Right lobe of liver (tissue), 6 donors: ENCODE measurements around the gene SLC13A3. TPM values are rescaled to one million over a fixed set of nuclear protein-coding genes. Genes with fewer than 3 reads are reported as not detected.

Experiments used
- ATAC-seq, 4 donors: fragments of 200-7000 bp; cut with Tn5 transposase; one replicate each; pipeline ENCODE4 v1.9.1; 2020; ENCODE audit warnings: mild to moderate bottlenecking in 4 of 4, moderate library complexity in 4 of 4
- DNase-seq, 3 donors: peaks; one replicate each; pipeline ENCODE4 v3.0.0-alpha.2; 2020
- H3K27ac ChIP-seq, 3 donors: fragments of 200-600 bp; one replicate each; pipeline ENCODE4 v1.8.0; 2022
- H3K27me3 ChIP-seq, 2 donors: fragments of 200-600 bp; one replicate each; pipeline ENCODE4 v1.8.0; 2022
- H3K36me3 ChIP-seq, 4 donors: fragments of 200-600 bp; sonication (generic) in 1 of 4; one replicate each; pipeline versions ENCODE4 v1.5.1 to v1.8.0; 2017 to 2022; ENCODE audit warnings: control low read depth in 1 of 4
- H3K4me1 ChIP-seq, 4 donors: fragments of 200-600 bp; sonication (generic) in 1 of 4; one replicate each; pipeline versions ENCODE4 v1.5.1 to v1.8.0; 2017 to 2022; ENCODE audit warnings: control low read depth in 1 of 4
- H3K4me3 ChIP-seq, 3 donors: fragments of 200-600 bp; one replicate each; pipeline ENCODE4 v1.8.0; 2022
- H3K9me3 ChIP-seq, 4 donors: fragments of 200-600 bp; sonication (generic) in 1 of 4; one replicate each; pipeline versions ENCODE4 v1.5.1 to v1.8.0; 2017 to 2022; ENCODE audit warnings: control low read depth in 1 of 4
- CTCF ChIP-seq, 4 donors: fragments of 200-600 bp in 3 of 4; fragments of 450-650 bp in 1 of 4; IDR thresholded peaks; one replicate each; pipeline versions ENCODE4 v1.5.1 to v1.8.0; 2016 to 2022; ENCODE audit warnings: antibody characterized with exemption in 4 of 4, mild to moderate bottlenecking in 2 of 4
- POLR2A ChIP-seq: fragments of 450-650 bp; IDR thresholded peaks from one replicate; pipeline ENCODE4 v1.6.1; 2017; ENCODE audit warnings: antibody characterized with exemption, mild to moderate bottlenecking
- WGBS: methylation state at CpG from one replicate; pipeline ENCODE4 v1.1.6; 2018; ENCODE audit warnings: low coverage, low lambda C conversion rate; ENCODE audit not compliant: insufficient coverage; ENCODE audit errors: missing lambda C conversion rate; 5-methylcytosine and 5-hydroxymethylcytosine counted together
- intact Hi-C, 2 donors: fragments of 100-400 bp; cut with DNase I; formaldehyde crosslinking; loops; one replicate each; pipeline versions ENCODE4 v1.11.2 to v1.14.1; 2022
- total RNA-seq, 6 experiments: library from RNA; depleted of rRNA in 2 of 6; stranded (reverse); fragments of >200 nt in 2 of 6; fragmentation: NEBNext Ultra II Directional in 3 of 6; extraction: Animal tissue kit (Norgen Biotek cat#: 25700) in 3 of 6; gene quantifications; one replicate each; pipeline versions ENCODE4 v1.1.0 to v1.2.4, GENCODE V29; 2016 to 2023
- donor health status: DM: no; HTN: yes; CAD: no.
- donor health status: DM: no; HTN: no; CAD: no.
- donor health status: DM: no; HTN: no; CAD: no.
- donor health status: DM: no; HTN: yes; CAD: no.
- donor health status: DM: no; HTN: yes; CAD: no.

Gene SLC13A3
- total RNA-seq, 6 experiments from 2014 or later, result 3.7 to 14.6 (median 9.3) TPM

GRCh38 chr20:46602429-46602828 is 48.8 kb downstream of the SLC13A3 start:
- TF ChIP-seq CTCF (IDR thresholded peaks at IDR 0.05) (no peak), POLR2A (no peak)
- intact Hi-C loops, result no loop called here
- H3K4me3 ChIP-seq, result no peak overlapping the region
- H3K27ac ChIP-seq, result no peak overlapping the region
- no peaks in the 10 kb centered on the region for H3K36me3 ChIP-seq
- no peaks in the 10 kb centered on the region for H3K9me3 ChIP-seq
- peaks cover 0 to 12% (median 5%) of the 10 kb centered on the region in 4 donors for H3K4me1 ChIP-seq
- 0% methylated on average over 1 of the region's 2 CpGs for WGBS
- H3K27me3 ChIP-seq, result no peaks in the 10 kb centered on the region
- DNase-seq (no peak), ATAC-seq (peak in 2 of 4 donors; percentile 28 to 50)

GRCh38 chr20:46601603-46602122 is 49.6 kb downstream of the SLC13A3 start:
- DNase-seq (no peak), ATAC-seq (no peak)
- Histone ChIP-seq H3K27me3 (no peaks in the 10 kb centered on the region), H3K27ac (no peak overlapping the region), H3K36me3 (no peaks in the 10 kb centered on the region), H3K4me1 (peaks cover 0 to 11% (median 5%) of the 10 kb centered on the region in 4 donors), H3K4me3 (no peak overlapping the region), H3K9me3 (no peaks in the 10 kb centered on the region)
- intact Hi-C loops, result no loop called here
- TF ChIP-seq POLR2A, result no peak
- TF ChIP-seq CTCF (IDR thresholded peaks at IDR 0.05), result no peak

GRCh38 chr20:46600286-46600752 is 50.9 kb downstream of the SLC13A3 start:
- Histone ChIP-seq H3K36me3 (no peaks in the 10 kb centered on the region), H3K9me3 (no peaks in the 10 kb centered on the region), H3K27ac (no peak overlapping the region), H3K4me3 (no peak overlapping the region), H3K27me3 (no peaks in the 10 kb centered on the region), H3K4me1 (peaks cover 0 to 9% (median 4%) of the 10 kb centered on the region in 4 donors)
- DNase-seq (no peak), ATAC-seq (no peak)
- WGBS, result 71% methylated on average over 1 of the region's 1 CpG
- TF ChIP-seq CTCF (IDR thresholded peaks at IDR 0.05) (no peak), POLR2A (no peak)
- intact Hi-C loops, result no loop called here

- WGBS, result 82% methylated on average over 8 of the region's 8 CpGs
- H3K4me3 ChIP-seq, result no peak overlapping the region
- intact Hi-C loops, result no loop called here
- no peaks in the 10 kb centered on the region for H3K9me3 ChIP-seq
- peak in 1 of 4 donors; percentile 45 for ATAC-seq
- no peaks in the 10 kb centered on the region for H3K4me1 ChIP-seq
- no peak overlapping the region for H3K27ac ChIP-seq
- H3K36me3 ChIP-seq, result no peaks in the 10 kb centered on the region
- DNase-seq, result no peak
- TF ChIP-seq CTCF (IDR thresholded peaks at IDR 0.05), result no peak
- no peak for TF ChIP-seq POLR2A
- no peaks in the 10 kb centered on the region for H3K27me3 ChIP-seq
Observed at GRCh38 chr20:46599227-46599987, 51.9 kb downstream of the SLC13A3 start.
